NCI-H2107 (cell line): ENCODE measurements around the gene FANCL.
"Not testable (repeated sequence)": the region's sequence is repeated elsewhere in the genome, so short reads cannot be mapped to it uniquely, and the experiment has no call there.

ENCODE experiments used
- DNase-seq: peaks from one replicate; lab custom pipeline; 2025; lab: John Stamatoyannopoulos, UW

The FANCL gene

GRCh38 chr2:58240670-58241545 lies at the start of gene FANCL:
FANCL (minus strand) TSS chr2:58241325; CDS start chr2:58241313, 12 bp downstream.
- peak; percentile 85 for DNase-seq

GRCh38 chr2:58289029-58289428 lies 47.9 kb upstream of the FANCL start:
- no peak for DNase-seq

- DNase-seq: no peak
Measured at GRCh38 chr2:58283931-58284330, 42.8 kb upstream of the FANCL start.

GRCh38 chr2:58275144-58275543 lies 34.0 kb upstream of the FANCL start:
- DNase-seq: not testable (repeated sequence)

GRCh38 chr2:58271826-58272225 lies 30.7 kb upstream of the FANCL start:
- no peak for DNase-seq

- no peak for DNase-seq
Measured at GRCh38 chr2:58268685-58269084, 27.6 kb upstream of the FANCL start.

- no peak for DNase-seq
Measured at GRCh38 chr2:58266211-58266610, 25.1 kb upstream of the FANCL start.

GRCh38 chr2:58261209-58261608 lies 20.1 kb upstream of the FANCL start:
- DNase-seq: no peak

GRCh38 chr2:58258456-58258855 lies 17.3 kb upstream of the FANCL start:
- not testable (repeated sequence) for DNase-seq

- not testable (repeated sequence) for DNase-seq
Measured at GRCh38 chr2:58251331-58252201, 10.4 kb upstream of the FANCL start.

GRCh38 chr2:58241546-58241864 lies 380 bp upstream of the FANCL start:
- no peak for DNase-seq

- DNase-seq: no peak
Measured at GRCh38 chr2:58239243-58239925, 1.7 kb downstream of the FANCL start.

- no peak for DNase-seq
Measured at GRCh38 chr2:58237741-58238140, 3.4 kb downstream of the FANCL start.

GRCh38 chr2:58235984-58236383 lies 5.1 kb downstream of the FANCL start:
- DNase-seq: no peak

GRCh38 chr2:58235170-58235569 lies 6.0 kb downstream of the FANCL start:
- DNase-seq: no peak

GRCh38 chr2:58228299-58228698 lies 12.8 kb downstream of the FANCL start:
- DNase-seq: no peak

GRCh38 chr2:58227171-58227917 lies 13.8 kb downstream of the FANCL start:
- DNase-seq: no peak

GRCh38 chr2:58221909-58222308 lies 19.2 kb downstream of the FANCL start:
- no peak for DNase-seq

GRCh38 chr2:58215429-58215828 lies 25.7 kb downstream of the FANCL start:
- DNase-seq: no peak

GRCh38 chr2:58210951-58211568 lies 30.1 kb downstream of the FANCL start:
- not testable (repeated sequence) for DNase-seq

GRCh38 chr2:58207189-58207588 lies 33.9 kb downstream of the FANCL start:
- no peak for DNase-seq
